GM15510 (cell line): ENCODE results near the gene SEC61A1.

Source experiments
- POLR2A ChIP-seq: IDR thresholded peaks from 3 replicates; pipeline ENCODE4 v1.6.1; 2011; ENCODE audit warnings: borderline replicate concordance; ENCODE audit not compliant: insufficient read length; ENCODE audit errors: extremely low read depth

Gene SEC61A1

GRCh38 chr3:128051837-128052594 lies at the start of gene SEC61A1:
SEC61A1 (plus strand) TSS chr3:128052437; CDS start chr3:128052553, 116 bp downstream.
- peak; percentile 91 for TF ChIP-seq POLR2A

GRCh38 chr3:128004661-128005060 lies 47.6 kb upstream of the SEC61A1 start:
- TF ChIP-seq POLR2A = no peak

- no peak for TF ChIP-seq POLR2A
These were observed 45.9 kb upstream of the SEC61A1 start for GRCh38 chr3:128006061-128007032.

GRCh38 chr3:128007033-128007424 lies 45.2 kb upstream of the SEC61A1 start:
- TF ChIP-seq POLR2A = no peak

GRCh38 chr3:128009952-128010846 lies 42.0 kb upstream of the SEC61A1 start:
- no peak for TF ChIP-seq POLR2A

GRCh38 chr3:128011140-128011539 lies 41.1 kb upstream of the SEC61A1 start:
- TF ChIP-seq POLR2A = no peak

GRCh38 chr3:128012050-128012449 lies 40.2 kb upstream of the SEC61A1 start:
- TF ChIP-seq POLR2A = no peak

- no peak for TF ChIP-seq POLR2A
These were observed 37.7 kb upstream of the SEC61A1 start for GRCh38 chr3:128014548-128014947.

- no peak for TF ChIP-seq POLR2A
These were observed 35.7 kb upstream of the SEC61A1 start for GRCh38 chr3:128016502-128016901.

- TF ChIP-seq POLR2A = no peak
These were observed 30.4 kb upstream of the SEC61A1 start for GRCh38 chr3:128021768-128022372.

- no peak for TF ChIP-seq POLR2A
These were observed 19.1 kb upstream of the SEC61A1 start for GRCh38 chr3:128033102-128033501.

GRCh38 chr3:128036119-128036518 lies 16.1 kb upstream of the SEC61A1 start:
- no peak for TF ChIP-seq POLR2A

GRCh38 chr3:128040041-128040440 lies 12.2 kb upstream of the SEC61A1 start:
- no peak for TF ChIP-seq POLR2A

GRCh38 chr3:128040660-128041059 lies 11.6 kb upstream of the SEC61A1 start:
- TF ChIP-seq POLR2A = no peak
